Glutamatergic neuron (in vitro differentiated cells): Measurements from ENCODE around the gene C2CD4B. TPM values are rescaled to one million over a fixed set of nuclear protein-coding genes. Genes with fewer than 3 reads are reported as not detected.

Source experiments
- DNase-seq: peaks from one replicate; pipeline ENCODE4 v3.0.0; 2022
- H3K27ac Mint-ChIP-seq: one replicate; pipeline ENCODE4 v1.8.0; 2020; ENCODE audit warnings: mild to moderate bottlenecking, mixed read lengths, inconsistent platforms; ENCODE audit not compliant: unreplicated experiment
- H3K27me3 Mint-ChIP-seq: one replicate; pipeline ENCODE4 v1.8.0; 2020; ENCODE audit warnings: mild to moderate bottlenecking, moderate library complexity, mixed read lengths, inconsistent platforms; ENCODE audit not compliant: unreplicated experiment
- H3K36me3 Mint-ChIP-seq: one replicate; pipeline ENCODE4 v1.8.0; 2020; ENCODE audit warnings: mild to moderate bottlenecking, mixed read lengths, inconsistent platforms; ENCODE audit not compliant: unreplicated experiment
- H3K4me1 Mint-ChIP-seq: one replicate; pipeline ENCODE4 v1.8.0; 2020; ENCODE audit warnings: mild to moderate bottlenecking, low read depth, mixed read lengths, inconsistent platforms; ENCODE audit not compliant: unreplicated experiment
- H3K4me3 Mint-ChIP-seq: one replicate; pipeline ENCODE4 v1.8.0; 2020; ENCODE audit warnings: mild to moderate bottlenecking, mixed read lengths, inconsistent platforms; ENCODE audit not compliant: unreplicated experiment
- H3K9me3 Mint-ChIP-seq: one replicate; pipeline ENCODE4 v1.8.0; 2020; ENCODE audit warnings: mild to moderate bottlenecking, moderate library complexity, mixed read lengths, inconsistent platforms; ENCODE audit not compliant: unreplicated experiment
- CTCF ChIP-seq: fragments of 200-600 bp; sonication (generic); IDR thresholded peaks from one replicate; pipeline ENCODE4 v1.5.0; 2021; ENCODE audit not compliant: partially characterized antibody, unreplicated experiment
- total RNA-seq: library from RNA; stranded (reverse); fragmentation: NEBNext Ultra II Directional; extraction: Animal tissue kit (Norgen Biotek cat#: 25700); gene quantifications from one replicate; pipeline ENCODE4 v1.2.1, GENCODE V29; 2021; ENCODE audit not compliant: unreplicated experiment

The C2CD4B gene
- total RNA-seq, 1 donor from 2014 or later = not detected

- no peak overlapping the region for H3K4me3 Mint-ChIP-seq
- no peak for DNase-seq
- no peak for TF ChIP-seq CTCF
- H3K27me3 Mint-ChIP-seq = peaks cover 7% of the 10 kb centered on the region
- H3K9me3 Mint-ChIP-seq = peaks cover 9% of the 10 kb centered on the region
- H3K4me1 Mint-ChIP-seq = peaks cover 8% of the 10 kb centered on the region
- H3K27ac Mint-ChIP-seq = no peak overlapping the region
- peaks cover 12% of the 10 kb centered on the region for H3K36me3 Mint-ChIP-seq
Measured at GRCh38 chr15:62115847-62116246, 49.2 kb downstream of the C2CD4B start.

Other genes with a start within 250 kb of the C2CD4B start
- 93.8 TPM for gene VPS13C, start 104.8 kb downstream of the C2CD4B start, total RNA-seq
- 0.20 TPM for gene C2CD4A, start 98.3 kb downstream of the C2CD4B start, total RNA-seq
- gene TLN2, start 225.3 kb upstream of the C2CD4B start, total RNA-seq = 16.9 TPM